ENCODE data around the gene CHRNB1. TPM values are rescaled to one million over a fixed set of nuclear protein-coding genes. Genes with fewer than 3 reads are reported as not detected.

Gene CHRNB1
- total and polyA plus RNA-seq, 10 donors = 7.3 to 12.9 (median 11.3) TPM

- H3K4me3 ChIP-seq = peak within 1 kb of the TSS; percentile 8 to 84 (median 70)
- peaks cover 0 to 61% (median 28%) of the 10 kb centered on the region in 7 donors for H3K27me3 ChIP-seq (replicated peaks in 1 of 7)
- H3K9me3 ChIP-seq = no peaks in the 10 kb centered on the region
- WGBS, 5 donors = 2 to 6% (median 2%) methylated on average over 9 to 50 of the region's 50 CpGs
- no peaks in the 10 kb centered on the region for H3K36me3 ChIP-seq
- intact Hi-C loops (cut with DNase I; ENCODE audit: low total_unique reads) = loop anchor here (5.0 kb wide), 2 partner anchors 82 to 123 kb away; partner anchors contain the start of genes SENP3 and TMEM95
- TF ChIP-seq CTCF (IDR thresholded peaks at IDR 0.05 in 8 of 11, conservative IDR thresholded peaks at IDR 0.05 in 3 of 11) = no peak
- peak in 2 of 3 donors; percentile 20 to 42 for TF ChIP-seq POLR2AphosphoS5 (IDR thresholded peaks at IDR 0.05)
- peaks cover 31 to 71% (median 60%) of the 10 kb centered on the region in 6 donors for H3K4me1 ChIP-seq
- no peak for DNase-seq
- peak within 1 kb of the TSS in 6 of 8 donors; percentile 54 to 93 (median 87) for H3K27ac ChIP-seq
These were observed 5.3 kb upstream of the CHRNB1 start, which contains the start of gene FGF11 for GRCh38 chr17:7439462-7440112. Gene FGF11 (plus strand): TSS chr17:7439512. CDS start chr17:7439621, 109 bp downstream.

GRCh38 chr17:7440113-7440833, 4.6 kb upstream of the CHRNB1 start:
- H3K27ac ChIP-seq = no peak overlapping the region
- WGBS, 5 donors = 1 to 6% (median 2%) methylated on average over 37 to 46 of the region's 46 CpGs
- H3K36me3 ChIP-seq = no peaks in the 10 kb centered on the region
- intact Hi-C loops (cut with DNase I; ENCODE audit: low total_unique reads) = no loop called here
- H3K9me3 ChIP-seq = no peaks in the 10 kb centered on the region
- H3K27me3 ChIP-seq (replicated peaks in 1 of 7) = peaks cover 0 to 68% (median 33%) of the 10 kb centered on the region in 7 donors
- H3K4me1 ChIP-seq = peaks cover 36 to 71% (median 65%) of the 10 kb centered on the region in 6 donors
- peak overlapping the region; percentile 8 to 84 (median 24) for H3K4me3 ChIP-seq
- no peak for TF ChIP-seq CTCF (IDR thresholded peaks at IDR 0.05 in 8 of 11, conservative IDR thresholded peaks at IDR 0.05 in 3 of 11)
- TF ChIP-seq POLR2AphosphoS5 (IDR thresholded peaks at IDR 0.05) = peak in 1 of 3 donors; percentile 49
- DNase-seq = peak; percentile 85

GRCh38 chr17:7440834-7441195, 4.0 kb upstream of the CHRNB1 start:
- no peaks in the 10 kb centered on the region for H3K36me3 ChIP-seq
- no peak overlapping the region for H3K27ac ChIP-seq
- DNase-seq = peak; percentile 79
- peaks cover 37 to 71% (median 65%) of the 10 kb centered on the region in 6 donors for H3K4me1 ChIP-seq
- WGBS, 5 donors = 2 to 8% (median 5%) methylated on average over 10 to 12 of the region's 12 CpGs
- intact Hi-C loops (cut with DNase I; ENCODE audit: low total_unique reads) = no loop called here
- H3K9me3 ChIP-seq = no peaks in the 10 kb centered on the region
- peaks cover 0 to 74% (median 38%) of the 10 kb centered on the region in 7 donors for H3K27me3 ChIP-seq (replicated peaks in 1 of 7)
- H3K4me3 ChIP-seq = peak overlapping the region in 2 of 8 donors; percentile 38 to 84
- no peak for TF ChIP-seq CTCF (IDR thresholded peaks at IDR 0.05 in 8 of 11, conservative IDR thresholded peaks at IDR 0.05 in 3 of 11)
- TF ChIP-seq POLR2A (IDR thresholded peaks at IDR 0.05) = no peak
- no peak for TF ChIP-seq POLR2AphosphoS5 (IDR thresholded peaks at IDR 0.05)

GRCh38 chr17:7441266-7441665, 3.6 kb upstream of the CHRNB1 start:
- no peak overlapping the region for H3K4me3 ChIP-seq
- no peaks in the 10 kb centered on the region for H3K9me3 ChIP-seq
- H3K36me3 ChIP-seq = no peaks in the 10 kb centered on the region
- peaks cover 35 to 71% (median 64%) of the 10 kb centered on the region in 6 donors for H3K4me1 ChIP-seq
- intact Hi-C loops (cut with DNase I; ENCODE audit: low total_unique reads) = no loop called here
- no peak for DNase-seq
- H3K27ac ChIP-seq = no peak overlapping the region
- TF ChIP-seq POLR2A (IDR thresholded peaks at IDR 0.05) (no peak), CTCF (IDR thresholded peaks at IDR 0.05 in 8 of 11, conservative IDR thresholded peaks at IDR 0.05 in 3 of 11) (no peak), POLR2AphosphoS5 (IDR thresholded peaks at IDR 0.05) (no peak)
- peaks cover 0 to 78% (median 41%) of the 10 kb centered on the region in 7 donors for H3K27me3 ChIP-seq (replicated peaks in 1 of 7)
- 65 to 73% (median 72%) methylated on average over 7 of the region's 7 CpGs for WGBS, 5 donors

All from spleen (tissue), 11 donors.